Epidermal melanocyte (primary cell): ENCODE data around the gene PFKM.

ENCODE experiments used
- DNase-seq: peaks from one replicate; pipeline ENCODE4 v3.0.0; 2011; ENCODE audit warnings: low spot score; ENCODE audit not compliant: insufficient read length

PFKM gene

DNA sequence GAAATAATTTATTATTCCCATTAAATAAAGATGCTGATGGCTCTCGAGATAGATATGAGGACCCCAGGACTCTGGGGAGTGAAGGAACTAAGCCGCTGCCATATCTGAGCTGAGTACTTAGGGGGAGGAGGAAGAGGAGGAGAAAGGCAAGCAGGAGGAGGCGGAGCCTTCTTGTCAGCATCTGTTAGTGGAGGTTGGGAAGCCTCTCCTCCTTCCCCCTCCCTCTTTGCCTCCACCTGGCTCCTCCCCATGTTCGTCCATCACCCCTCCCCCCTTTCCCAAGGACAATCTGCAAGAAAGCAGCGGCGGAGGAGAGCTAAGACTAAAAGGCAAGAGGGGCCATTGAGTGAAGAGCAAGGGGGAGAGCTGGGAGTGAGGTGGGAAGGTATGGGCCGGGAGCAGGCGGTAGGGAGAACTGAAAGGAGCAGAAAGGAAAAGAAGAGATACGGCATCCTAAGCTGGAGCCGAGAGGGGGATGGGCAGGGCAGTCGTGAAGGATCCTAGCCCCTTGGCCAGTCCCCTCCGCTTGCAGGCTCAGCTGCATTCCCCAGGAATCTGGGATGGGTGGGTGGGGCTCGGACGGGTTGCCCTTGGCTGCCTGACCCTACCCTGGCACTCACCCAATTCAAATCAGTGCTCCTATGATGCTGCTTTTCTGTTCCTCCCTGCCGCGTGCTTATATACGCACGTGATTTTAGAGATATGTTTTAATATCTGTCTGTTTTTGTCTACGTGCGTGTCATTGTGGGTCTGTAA, at the start of gene PFKM:
TSS of gene PFKM (plus strand) at position 287 of the 756 bp plus-strand sequence. CDS start 3,411 bp downstream, outside the sequence.
- peak; percentile 92 for DNase-seq

GRCh38 chr12:48070033-48070432, 49.1 kb upstream of the PFKM start:
- no peak for DNase-seq

DNA sequence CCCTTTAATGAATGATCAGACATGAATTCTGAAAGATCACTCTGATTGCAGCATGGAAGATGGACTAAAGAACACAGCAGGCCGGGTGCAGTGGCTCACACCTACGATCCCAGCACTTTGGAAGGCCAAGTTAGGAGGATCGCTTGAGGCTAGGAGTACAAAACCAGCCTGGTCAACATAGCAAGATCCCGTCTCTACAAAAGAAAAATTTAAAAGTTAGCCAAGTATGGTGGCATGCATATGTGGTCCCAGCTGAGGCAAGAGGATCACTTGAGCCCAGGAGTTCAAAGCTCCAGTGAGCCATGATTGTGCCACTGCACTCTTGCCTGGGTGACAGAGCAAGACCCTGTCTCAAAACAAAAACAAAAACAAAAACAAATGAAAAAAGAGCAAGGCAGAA, 48.4 kb upstream of the PFKM start:
- DNase-seq: no peak

DNA sequence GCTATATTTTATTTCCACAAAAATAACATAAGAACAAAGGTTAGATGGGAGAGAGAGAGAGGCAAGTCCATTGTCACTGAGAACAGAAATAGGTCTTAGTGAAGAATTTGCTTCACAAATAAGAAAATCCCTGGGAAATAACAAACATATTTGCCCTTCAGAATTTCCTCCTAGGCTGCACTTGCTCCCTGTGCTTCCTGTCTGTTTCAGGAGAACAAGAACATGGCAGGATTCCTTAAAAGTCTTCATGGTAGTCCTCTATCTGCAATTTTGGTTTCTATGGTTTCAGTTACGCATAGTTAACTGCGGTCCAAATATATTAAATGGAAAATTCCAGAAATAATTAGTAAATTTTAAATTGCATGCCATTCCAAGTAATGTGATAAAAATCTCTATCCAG, 47.4 kb upstream of the PFKM start:
- no peak for DNase-seq

DNA sequence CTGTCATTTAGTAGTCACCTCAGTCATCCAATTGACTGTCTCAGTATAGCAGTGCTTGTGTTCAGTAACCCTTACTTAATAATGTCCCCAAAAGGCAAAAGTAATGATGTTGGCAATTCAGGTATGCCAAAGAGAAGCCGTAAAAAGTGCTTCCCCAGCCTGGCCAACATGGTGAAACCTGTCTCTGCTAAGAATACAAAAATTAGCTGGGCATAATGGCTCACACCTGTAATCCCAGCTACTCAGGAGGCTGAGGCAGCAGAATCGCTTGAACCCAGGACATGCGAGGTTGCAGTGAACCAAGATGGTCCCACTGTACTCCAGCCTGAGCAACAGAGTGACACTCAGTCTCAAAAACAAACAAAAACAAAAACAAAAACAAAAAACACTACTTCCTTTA, 46.9 kb upstream of the PFKM start:
- no peak for DNase-seq

DNA sequence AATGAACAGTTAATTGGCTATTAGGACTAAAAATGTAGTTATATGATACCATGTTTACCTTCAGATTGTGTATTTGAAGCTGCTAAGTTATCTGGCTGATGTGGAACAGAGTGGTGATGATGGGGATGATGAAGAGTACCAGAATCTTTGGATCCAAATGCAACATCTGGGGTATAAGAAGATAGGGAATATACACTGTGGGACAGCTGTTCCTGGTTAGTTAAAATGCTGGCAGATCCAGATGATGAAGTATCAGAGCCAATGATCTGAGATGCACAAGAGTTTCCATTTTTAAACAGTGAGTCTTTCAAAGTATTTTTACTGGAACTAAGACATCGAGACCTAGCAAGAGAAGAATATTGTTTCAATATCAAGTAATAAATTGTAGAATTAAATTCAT, 44.9 kb upstream of the PFKM start:
- DNase-seq: no peak

- DNase-seq: no peak
These were observed 43.3 kb upstream of the PFKM start for GRCh38 chr12:48075832-48076231.

- DNase-seq: no peak
These were observed 42.1 kb upstream of the PFKM start for GRCh38 chr12:48077111-48077510.

DNA sequence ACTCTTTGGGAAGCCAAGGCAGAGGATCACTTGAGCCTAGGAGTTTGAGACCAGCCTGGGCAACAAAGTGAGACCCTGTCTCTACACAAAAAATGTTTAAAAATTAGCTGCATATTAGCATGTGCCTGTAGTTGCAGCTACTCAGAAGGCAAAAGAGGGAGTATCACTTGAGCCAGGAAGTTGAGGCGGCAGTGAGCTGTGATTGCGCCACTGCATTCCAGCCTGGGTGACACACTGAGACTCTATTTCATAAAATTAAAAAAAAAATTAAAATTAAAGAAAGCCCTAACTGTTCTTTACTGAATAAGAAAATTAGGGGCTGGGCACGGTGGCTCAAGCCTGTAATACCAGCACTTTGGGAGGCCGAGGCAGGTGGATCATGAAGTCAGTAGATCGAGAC, 40.3 kb upstream of the PFKM start:
- no peak for DNase-seq

DNA sequence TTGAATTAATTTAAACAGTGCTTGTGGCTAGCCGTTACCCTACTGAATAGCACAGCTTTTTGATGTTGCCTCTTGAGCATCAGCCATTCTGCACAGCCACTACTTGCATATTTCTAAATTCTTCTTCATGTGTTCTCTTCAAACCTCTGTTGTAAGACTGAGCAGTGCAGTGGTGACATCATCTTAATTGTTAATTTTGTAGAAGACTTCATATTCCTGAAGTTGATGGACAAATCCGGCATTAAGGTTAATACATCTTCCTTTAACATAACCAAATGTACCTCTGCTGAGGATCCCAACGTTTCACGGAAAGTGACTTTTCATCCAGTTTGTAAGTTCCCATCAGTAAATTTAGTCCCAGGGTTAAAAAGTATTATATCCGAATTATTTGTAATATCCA, 38.9 kb upstream of the PFKM start:
- DNase-seq: no peak

DNA sequence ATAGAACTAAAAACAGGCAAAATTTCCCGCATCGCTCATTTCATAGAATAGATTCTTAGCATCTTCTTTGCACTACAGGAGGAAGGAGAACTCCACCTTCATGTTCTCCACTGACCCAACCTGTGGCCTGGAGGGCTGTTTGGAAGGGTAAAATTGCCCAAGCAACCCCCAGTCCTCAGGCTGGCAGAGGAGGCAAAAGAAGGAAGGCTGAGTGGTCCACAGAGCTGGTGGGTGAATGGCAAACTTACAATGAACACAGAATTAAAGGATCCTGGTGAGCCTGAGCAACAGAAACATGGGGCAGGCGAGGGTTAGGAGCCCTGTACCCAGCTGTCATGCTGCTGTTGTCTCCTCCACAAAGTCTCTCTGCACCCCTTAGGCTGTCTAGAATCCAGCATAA, 38.3 kb upstream of the PFKM start:
- no peak for DNase-seq

DNA sequence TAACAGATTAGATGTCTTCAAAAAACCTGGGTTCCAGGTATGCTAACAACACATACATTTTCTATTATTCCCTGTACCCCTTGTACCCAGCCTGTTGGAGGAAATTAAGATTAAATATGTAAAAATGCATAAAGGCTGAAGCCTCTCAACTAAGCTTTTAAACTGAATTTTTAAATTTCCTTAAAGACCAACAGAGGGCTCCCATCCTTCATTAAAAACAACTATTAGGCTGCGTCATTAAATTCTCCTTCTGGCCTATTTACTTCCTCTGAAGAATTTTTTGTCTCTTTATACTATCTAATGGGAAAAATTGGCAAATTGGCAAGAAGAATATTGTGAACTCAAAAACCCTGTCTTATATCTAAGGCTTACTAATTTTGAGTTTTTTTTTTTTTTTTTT, 35.1 kb upstream of the PFKM start:
- DNase-seq: peak; percentile 31

- DNase-seq: no peak
These were observed 34.2 kb upstream of the PFKM start for GRCh38 chr12:48084841-48085460.

GRCh38 chr12:48086327-48086726, 32.8 kb upstream of the PFKM start:
- no peak for DNase-seq

DNA sequence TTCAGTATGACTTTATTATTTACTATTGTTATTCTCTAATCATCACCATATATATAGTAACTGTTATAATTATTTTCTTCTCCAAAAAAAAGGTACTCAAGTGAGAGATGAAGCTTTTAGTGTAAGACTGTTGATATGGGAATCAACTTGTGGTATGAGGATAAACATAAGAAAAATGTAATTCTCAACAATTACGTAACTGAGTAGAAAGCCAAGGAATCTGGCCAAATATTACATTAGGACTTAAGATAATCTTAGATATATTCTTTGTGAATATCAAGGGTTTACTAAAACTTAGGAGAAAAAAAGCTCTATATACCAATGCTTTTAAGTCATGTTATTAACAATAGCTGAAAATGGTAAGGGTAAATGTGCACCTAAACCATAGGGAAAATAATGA, 26.6 kb upstream of the PFKM start:
- no peak for DNase-seq

GRCh38 chr12:48104531-48104930, 14.6 kb upstream of the PFKM start:
- DNase-seq: no peak

GRCh38 chr12:48105321-48105866, 13.8 kb upstream of the PFKM start:
- peak; percentile 18 for DNase-seq

GRCh38 chr12:48105867-48106680, 13.1 kb upstream of the PFKM start, which contains the start of gene SENP1:
Gene SENP1, minus strand, starts transcription at chr12:48106079. Its CDS starts 4,607 bp downstream, at chr12:48101472.
- peak; percentile 52 for DNase-seq

DNA sequence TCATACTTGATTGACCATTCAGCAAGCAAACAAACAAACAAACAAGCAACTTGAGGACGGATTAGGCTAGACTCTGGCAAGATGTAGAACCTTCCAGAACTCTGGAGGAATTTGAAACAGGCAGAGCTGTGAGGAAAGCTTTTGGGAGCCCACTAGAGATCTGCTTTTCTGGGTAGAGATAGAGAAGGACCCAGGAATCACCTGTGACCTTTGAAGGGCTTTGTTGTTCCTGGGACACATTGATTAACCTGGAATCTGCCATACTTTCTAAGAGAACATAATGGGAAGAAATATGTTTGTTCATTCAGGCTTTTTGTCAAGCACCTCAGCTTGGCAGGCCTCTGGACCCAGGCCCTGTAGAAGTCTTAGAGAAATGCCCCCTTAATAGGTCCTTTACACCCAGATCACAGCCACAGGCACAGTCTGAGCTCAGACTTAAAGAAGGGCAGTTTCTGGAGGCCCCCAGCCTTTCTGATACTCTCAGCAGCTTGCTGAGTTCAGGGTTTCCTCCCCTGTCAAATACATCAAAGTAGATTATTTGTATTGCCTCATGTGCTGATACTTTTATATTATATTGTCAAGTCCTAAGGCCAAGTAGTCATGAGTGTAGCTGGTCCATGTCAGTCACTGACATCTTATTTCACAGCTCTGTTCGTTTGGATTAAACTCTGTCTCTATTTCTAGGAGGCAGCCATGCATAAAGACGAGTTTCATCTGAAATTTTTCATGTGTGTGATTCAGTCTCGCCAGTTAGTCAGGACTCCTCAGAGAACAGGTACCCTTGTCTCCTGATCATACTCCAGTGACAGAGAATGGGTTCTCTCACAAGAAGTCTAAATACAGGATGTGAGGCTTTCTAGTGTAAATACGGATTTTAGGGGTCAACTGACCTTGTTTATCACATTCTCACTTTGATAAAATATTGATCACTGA, 12.2 kb upstream of the PFKM start:
- no peak for DNase-seq

DNA sequence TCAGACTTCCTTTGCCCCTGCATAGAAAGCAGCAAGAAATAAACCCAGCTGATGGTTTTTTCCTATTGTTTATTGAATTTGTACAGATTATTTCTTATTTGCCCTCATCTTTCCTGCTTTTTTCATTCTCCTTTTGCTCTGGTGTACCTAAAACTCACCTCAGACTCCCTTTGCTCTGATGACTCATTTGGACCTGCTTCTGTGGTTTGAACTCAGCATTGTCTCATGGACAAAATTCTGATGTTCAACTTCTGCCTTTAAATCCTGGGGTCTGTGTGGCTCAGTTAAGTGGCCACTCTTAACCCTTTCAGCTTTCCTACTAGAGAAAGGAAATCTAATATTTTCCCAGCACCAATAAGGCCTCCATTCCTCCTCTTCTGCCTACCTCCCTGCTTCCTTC, 9.7 kb upstream of the PFKM start:
- no peak for DNase-seq
